Frontal cortex (tissue), 4 donors: ENCODE results near the gene KCNK13. TPM values are rescaled to one million over a fixed set of nuclear protein-coding genes. Genes with fewer than 3 reads are reported as not detected.

Experiments used
- DNase-seq, 2 donors: peaks; one replicate each; pipeline ENCODE4 v3.0.0; 2012; ENCODE audit warnings: low spot score in 2 of 2
- FAIRE-seq: peaks from 2 replicates; lab custom pipeline; 2012; peaks lifted over from hg19 to GRCh38; lab: Jason Lieb, UNC
- total RNA-seq: library from RNA; depleted of rRNA; stranded (reverse); fragments of >200 nt; gene quantifications from one replicate; pipeline ENCODE4 v1.2.3, GENCODE V29; 2014
- donor health status: control.
- donor health status: control.
- donor health status: control.

KCNK13 gene
- total RNA-seq, 1 donor from 2014 or later = 0.82 TPM

- FAIRE-seq (no peak), DNase-seq (no peak)
Measured at GRCh38 chr14:90115780-90116179, 54.0 kb downstream of the KCNK13 start.

GRCh38 chr14:90116444-90116843 lies 54.6 kb downstream of the KCNK13 start:
- FAIRE-seq (no peak), DNase-seq (no peak)

GRCh38 chr14:90118027-90118426 lies 56.2 kb downstream of the KCNK13 start:
- FAIRE-seq = no peak
- DNase-seq = no peak

GRCh38 chr14:90126260-90126659 lies 64.5 kb downstream of the KCNK13 start:
- DNase-seq = no peak
- no peak for FAIRE-seq

- no peak for FAIRE-seq
- DNase-seq = no peak
Measured at GRCh38 chr14:90132821-90133570, 71.2 kb downstream of the KCNK13 start.

GRCh38 chr14:90136904-90137303 lies 75.1 kb downstream of the KCNK13 start:
- DNase-seq (no peak), FAIRE-seq (no peak)

- FAIRE-seq (no peak), DNase-seq (no peak)
Measured at GRCh38 chr14:90137807-90138206, 76.0 kb downstream of the KCNK13 start.

- FAIRE-seq (no peak), DNase-seq (no peak)
Measured at GRCh38 chr14:90139199-90139598, 77.4 kb downstream of the KCNK13 start.

GRCh38 chr14:90140298-90140955 lies 78.6 kb downstream of the KCNK13 start:
- no peak for FAIRE-seq
- DNase-seq = no peak

GRCh38 chr14:90140956-90141316 lies 79.1 kb downstream of the KCNK13 start:
- no peak for DNase-seq
- FAIRE-seq = no peak

- DNase-seq = no peak
- FAIRE-seq = no peak
Measured at GRCh38 chr14:90153429-90153828, 91.6 kb downstream of the KCNK13 start.

- DNase-seq (no peak), FAIRE-seq (no peak)
Measured at GRCh38 chr14:90154110-90154509, 92.3 kb downstream of the KCNK13 start.

- DNase-seq = no peak
- FAIRE-seq = no peak
Measured at GRCh38 chr14:90159146-90159545, 97.4 kb downstream of the KCNK13 start.

- FAIRE-seq (no peak), DNase-seq (no peak)
Measured at GRCh38 chr14:90159688-90160087, 97.9 kb downstream of the KCNK13 start.

GRCh38 chr14:90161129-90161528 lies 99.3 kb downstream of the KCNK13 start:
- no peak for DNase-seq
- no peak for FAIRE-seq

GRCh38 chr14:90168425-90169105 lies 106.8 kb downstream of the KCNK13 start:
- FAIRE-seq (no peak), DNase-seq (no peak)

- FAIRE-seq = no peak
- DNase-seq = no peak
Measured at GRCh38 chr14:90175631-90176030, 113.8 kb downstream of the KCNK13 start.

GRCh38 chr14:90177539-90178189 lies 115.9 kb downstream of the KCNK13 start:
- DNase-seq (no peak), FAIRE-seq (no peak)

GRCh38 chr14:90179357-90179756 lies 117.6 kb downstream of the KCNK13 start:
- FAIRE-seq = no peak

More at GRCh38 chr14:90179357-90179756, 117.6 kb downstream of the KCNK13 start:
- no peak for DNase-seq
